HUDEP-2 (cell line): ENCODE measurements around the gene SBK3.
"Not testable (repeated sequence)": the region's sequence is repeated elsewhere in the genome, so short reads cannot be mapped to it uniquely, and the experiment has no call there.

Source experiments
- DNase-seq, 76 experiments: peaks; one replicate each; lab custom pipeline; 2025; ENCODE audit not compliant: unreplicated experiment in 76 of 76; lab: John Stamatoyannopoulos, UW

SBK3 gene

GRCh38 chr19:55578031-55578760 lies 32.9 kb upstream of the SBK3 start:
- no peak for DNase-seq

- no peak for DNase-seq
Observed at GRCh38 chr19:55576746-55577145, 31.4 kb upstream of the SBK3 start.

GRCh38 chr19:55573929-55574328 lies 28.6 kb upstream of the SBK3 start:
- DNase-seq: not testable (repeated sequence)

GRCh38 chr19:55569477-55569876 lies 24.1 kb upstream of the SBK3 start:
- DNase-seq: not testable (repeated sequence)

GRCh38 chr19:55567708-55568328 lies 22.5 kb upstream of the SBK3 start:
- DNase-seq: no peak

- no peak for DNase-seq
Observed at GRCh38 chr19:55566823-55567222, 21.5 kb upstream of the SBK3 start.

GRCh38 chr19:55563261-55563690 lies 17.9 kb upstream of the SBK3 start:
- DNase-seq: no peak

GRCh38 chr19:55559684-55560083 lies 14.3 kb upstream of the SBK3 start:
- DNase-seq: no peak

GRCh38 chr19:55554741-55555152 lies 9.4 kb upstream of the SBK3 start:
- DNase-seq: no peak

- DNase-seq: no peak
Observed at GRCh38 chr19:55554302-55554701, 9.0 kb upstream of the SBK3 start.

GRCh38 chr19:55553217-55554182 lies 8.2 kb upstream of the SBK3 start:
- no peak for DNase-seq

- DNase-seq: no peak
Observed at GRCh38 chr19:55552620-55553019, 7.3 kb upstream of the SBK3 start.

GRCh38 chr19:55552206-55552605 lies 6.9 kb upstream of the SBK3 start:
- no peak for DNase-seq

- DNase-seq: no peak
Observed at GRCh38 chr19:55550321-55550650, 4.9 kb upstream of the SBK3 start.

GRCh38 chr19:55549500-55550320 lies 4.4 kb upstream of the SBK3 start:
- no peak for DNase-seq

GRCh38 chr19:55546822-55547614 lies 1.7 kb upstream of the SBK3 start:
- DNase-seq: no peak

- no peak for DNase-seq
Observed at GRCh38 chr19:55546011-55546410, 668 bp upstream of the SBK3 start.

- DNase-seq: no peak
Observed at GRCh38 chr19:55544776-55545439, 435 bp downstream of the SBK3 start.

- no peak for DNase-seq
Observed at GRCh38 chr19:55544014-55544413, 1.3 kb downstream of the SBK3 start.
